Measurements from ENCODE around the gene ZNF273.
"Not testable (repeated sequence)": the region's sequence is repeated elsewhere in the genome, so short reads cannot be mapped to it uniquely, and the experiment has no call there.

DNA sequence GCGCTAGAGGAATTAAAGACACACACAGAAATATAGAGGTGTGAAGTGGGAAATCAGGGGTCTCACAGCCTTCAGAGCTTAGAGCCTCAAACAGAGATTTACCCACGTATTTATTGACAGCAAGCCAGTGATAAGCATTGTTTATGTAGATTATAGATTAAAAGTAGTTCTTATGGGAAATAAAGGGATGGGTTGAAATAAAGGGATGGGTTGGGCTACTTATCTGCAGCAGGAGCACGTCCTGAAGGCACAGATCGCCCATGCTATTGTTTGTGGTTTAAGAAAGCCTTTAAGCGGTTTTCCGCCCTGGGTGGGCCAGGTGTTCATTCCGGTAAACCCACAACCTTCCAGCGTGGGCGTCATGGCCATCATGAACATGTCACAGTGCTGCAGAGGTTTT, 12.2 kb downstream of the ZNF273 start:
- TF ChIP-seq, protein P1, sequence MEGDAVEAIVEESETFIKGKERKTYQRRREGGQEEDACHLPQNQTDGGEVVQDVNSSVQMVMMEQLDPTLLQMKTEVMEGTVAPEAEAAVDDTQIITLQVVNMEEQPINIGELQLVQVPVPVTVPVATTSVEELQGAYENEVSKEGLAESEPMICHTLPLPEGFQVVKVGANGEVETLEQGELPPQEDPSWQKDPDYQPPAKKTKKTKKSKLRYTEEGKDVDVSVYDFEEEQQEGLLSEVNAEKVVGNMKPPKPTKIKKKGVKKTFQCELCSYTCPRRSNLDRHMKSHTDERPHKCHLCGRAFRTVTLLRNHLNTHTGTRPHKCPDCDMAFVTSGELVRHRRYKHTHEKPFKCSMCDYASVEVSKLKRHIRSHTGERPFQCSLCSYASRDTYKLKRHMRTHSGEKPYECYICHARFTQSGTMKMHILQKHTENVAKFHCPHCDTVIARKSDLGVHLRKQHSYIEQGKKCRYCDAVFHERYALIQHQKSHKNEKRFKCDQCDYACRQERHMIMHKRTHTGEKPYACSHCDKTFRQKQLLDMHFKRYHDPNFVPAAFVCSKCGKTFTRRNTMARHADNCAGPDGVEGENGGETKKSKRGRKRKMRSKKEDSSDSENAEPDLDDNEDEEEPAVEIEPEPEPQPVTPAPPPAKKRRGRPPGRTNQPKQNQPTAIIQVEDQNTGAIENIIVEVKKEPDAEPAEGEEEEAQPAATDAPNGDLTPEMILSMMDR (conservative IDR thresholded peaks at IDR 0.05; ENCODE audit: low read depth, low read length), result not testable (repeated sequence)
- TF ChIP-seq EZH2phosphoT487 (IDR thresholded peaks at IDR 0.05; ENCODE audit: borderline replicate concordance, low read length), result not testable (repeated sequence)

All from PC-3 (cell line).